AG10803 (cell line): ENCODE measurements around the gene ESR2.

Source experiments
- DNase-seq: peaks from one replicate; pipeline ENCODE4 v3.0.0; 2010; ENCODE audit warnings: low read depth
- H3K4me3 ChIP-seq: 2 replicates; pipeline ENCODE4 v1.5.1; 2011; ENCODE audit warnings: mild to moderate bottlenecking, low read length, control low read depth
- TF ChIP-seq, protein P1 (sequence below): conservative IDR thresholded peaks from 2 replicates; pipeline ENCODE4 v1.5.1; 2011; ENCODE audit warnings: mild to moderate bottlenecking, low read length, control low read depth, inconsistent platforms

The ESR2 gene

DNA sequence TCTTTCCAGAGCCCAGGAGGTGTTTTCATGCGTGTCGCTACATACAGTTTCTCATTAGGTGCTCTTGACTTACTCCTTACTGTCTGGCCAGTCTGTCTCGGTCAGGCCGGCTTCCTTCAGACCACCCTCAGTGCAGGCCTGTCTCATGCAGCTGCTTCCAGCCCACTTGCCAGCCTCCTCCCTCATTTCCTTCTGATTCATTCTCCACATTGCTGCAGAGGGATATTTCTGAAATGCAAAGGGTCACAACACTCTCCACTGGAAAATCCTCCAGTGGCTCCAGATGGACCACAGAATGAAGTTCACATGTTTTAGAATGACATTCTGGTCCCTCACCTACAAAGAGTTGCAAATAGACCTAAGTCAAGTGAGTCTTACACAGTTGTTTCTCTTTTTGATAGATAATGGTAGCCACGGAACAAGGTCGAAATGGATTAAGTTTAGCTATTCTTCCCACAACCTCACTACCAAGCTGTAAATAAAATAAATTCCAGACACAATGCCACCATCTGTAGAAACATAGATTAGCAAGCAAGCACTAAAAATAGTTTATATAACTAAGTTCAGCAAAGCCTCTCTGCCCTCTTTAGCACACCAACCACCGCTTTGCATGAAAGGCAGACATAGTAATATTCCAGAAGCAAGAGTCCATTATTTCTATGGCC, 146.9 kb downstream of the ESR2 start:
- TF ChIP-seq, protein P1, sequence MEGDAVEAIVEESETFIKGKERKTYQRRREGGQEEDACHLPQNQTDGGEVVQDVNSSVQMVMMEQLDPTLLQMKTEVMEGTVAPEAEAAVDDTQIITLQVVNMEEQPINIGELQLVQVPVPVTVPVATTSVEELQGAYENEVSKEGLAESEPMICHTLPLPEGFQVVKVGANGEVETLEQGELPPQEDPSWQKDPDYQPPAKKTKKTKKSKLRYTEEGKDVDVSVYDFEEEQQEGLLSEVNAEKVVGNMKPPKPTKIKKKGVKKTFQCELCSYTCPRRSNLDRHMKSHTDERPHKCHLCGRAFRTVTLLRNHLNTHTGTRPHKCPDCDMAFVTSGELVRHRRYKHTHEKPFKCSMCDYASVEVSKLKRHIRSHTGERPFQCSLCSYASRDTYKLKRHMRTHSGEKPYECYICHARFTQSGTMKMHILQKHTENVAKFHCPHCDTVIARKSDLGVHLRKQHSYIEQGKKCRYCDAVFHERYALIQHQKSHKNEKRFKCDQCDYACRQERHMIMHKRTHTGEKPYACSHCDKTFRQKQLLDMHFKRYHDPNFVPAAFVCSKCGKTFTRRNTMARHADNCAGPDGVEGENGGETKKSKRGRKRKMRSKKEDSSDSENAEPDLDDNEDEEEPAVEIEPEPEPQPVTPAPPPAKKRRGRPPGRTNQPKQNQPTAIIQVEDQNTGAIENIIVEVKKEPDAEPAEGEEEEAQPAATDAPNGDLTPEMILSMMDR, result no peak
- no peak overlapping the region for H3K4me3 ChIP-seq
- no peak for DNase-seq

- no peak overlapping the region for H3K4me3 ChIP-seq
- TF ChIP-seq, protein P1, result peak; percentile 41
- peak; percentile 6 for DNase-seq
Observed at GRCh38 chr14:64137657-64138290, 156.4 kb downstream of the ESR2 start.

GRCh38 chr14:64126548-64126947, 167.6 kb downstream of the ESR2 start:
- no peak overlapping the region for H3K4me3 ChIP-seq
- no peak for DNase-seq
- TF ChIP-seq, protein P1, result no peak

- no peak for DNase-seq
- TF ChIP-seq, protein P1, result no peak
Observed at GRCh38 chr14:64125270-64125669, 168.9 kb downstream of the ESR2 start.

GRCh38 chr14:64123241-64123822, 170.8 kb downstream of the ESR2 start:
- TF ChIP-seq, protein P1, result no peak
- DNase-seq, result no peak
- no peak overlapping the region for H3K4me3 ChIP-seq

More at GRCh38 chr14:64125270-64125669, 168.9 kb downstream of the ESR2 start:
- no peak overlapping the region for H3K4me3 ChIP-seq

- TF ChIP-seq, protein P1, result no peak
- no peak for DNase-seq
- H3K4me3 ChIP-seq, result no peak overlapping the region
Observed at GRCh38 chr14:64119980-64120379, 174.2 kb downstream of the ESR2 start.

- TF ChIP-seq, protein P1, result no peak
- no peak overlapping the region for H3K4me3 ChIP-seq
- DNase-seq, result no peak
Observed at GRCh38 chr14:64119500-64119899, 174.7 kb downstream of the ESR2 start.
